Activated T-helper 9 cell treated with anti-CD3 and anti-CD28 coated beads, Interleukin-2, amount 50 U/mL, for 16 hours (primary cell): ENCODE measurements around the gene IFITM10.
"Not testable (repeated sequence)": the region's sequence is repeated elsewhere in the genome, so short reads cannot be mapped to it uniquely, and the experiment has no call there.

Experiments
- DNase-seq: peaks from one replicate; pipeline ENCODE4 v3.0.0-alpha.2; 2020; ENCODE audit warnings: low read depth

IFITM10 gene

GRCh38 chr11:1778141-1778911 lies 27.9 kb upstream of the IFITM10 start:
- DNase-seq: no peak

GRCh38 chr11:1777737-1778136 lies 27.3 kb upstream of the IFITM10 start:
- no peak for DNase-seq

- DNase-seq: no peak
Observed at GRCh38 chr11:1776944-1777715, 26.7 kb upstream of the IFITM10 start.

GRCh38 chr11:1776331-1776851 lies 26.0 kb upstream of the IFITM10 start:
- no peak for DNase-seq

- DNase-seq: no peak
Observed at GRCh38 chr11:1774886-1775285, 24.5 kb upstream of the IFITM10 start.

GRCh38 chr11:1773994-1774550 lies 23.7 kb upstream of the IFITM10 start:
- no peak for DNase-seq

- DNase-seq: no peak
Observed at GRCh38 chr11:1773131-1773993, 23.0 kb upstream of the IFITM10 start.

- peak; percentile 50 for DNase-seq
Observed at GRCh38 chr11:1772270-1773130, 22.1 kb upstream of the IFITM10 start.

- DNase-seq: no peak
Observed at GRCh38 chr11:1771700-1772099, 21.3 kb upstream of the IFITM10 start.

GRCh38 chr11:1771273-1771672 lies 20.9 kb upstream of the IFITM10 start:
- no peak for DNase-seq

- no peak for DNase-seq
Observed at GRCh38 chr11:1770528-1770927, 20.1 kb upstream of the IFITM10 start.

GRCh38 chr11:1770061-1770460 lies 19.7 kb upstream of the IFITM10 start:
- DNase-seq: no peak

GRCh38 chr11:1769304-1769936 lies 19.0 kb upstream of the IFITM10 start:
- DNase-seq: not testable (repeated sequence)

- DNase-seq: no peak
Observed at GRCh38 chr11:1768141-1768469, 17.7 kb upstream of the IFITM10 start.

- DNase-seq: no peak
Observed at GRCh38 chr11:1767399-1768140, 17.2 kb upstream of the IFITM10 start.

- DNase-seq: no peak
Observed at GRCh38 chr11:1766719-1767398, 16.5 kb upstream of the IFITM10 start.

- DNase-seq: no peak
Observed at GRCh38 chr11:1765871-1766718, 15.7 kb upstream of the IFITM10 start.
